Endodermal cell (in vitro differentiated cells): ENCODE results near the gene APPL1. TPM values are rescaled to one million over a fixed set of nuclear protein-coding genes. Genes with fewer than 3 reads are reported as not detected.
A peak's percentile ranks its signal among the peaks of the same experiment; 100 is the strongest.

Source experiments
- DNase-seq: peaks from one replicate; pipeline ENCODE4 v3.0.0-alpha.2; 2017
- H3K27ac ChIP-seq: 2 replicates; pipeline ENCODE4 v1.5.1; 2013; ENCODE audit warnings: mild to moderate bottlenecking, low read depth, low read length, moderate library complexity
- H3K27me3 ChIP-seq: 2 replicates; pipeline ENCODE4 v1.6.1; 2013; ENCODE audit warnings: mild to moderate bottlenecking, low read length, moderate library complexity; ENCODE audit not compliant: insufficient read depth, control insufficient read depth, poor library complexity, severe bottlenecking
- H3K36me3 ChIP-seq: 2 replicates; pipeline ENCODE4 v1.7.0; 2013; ENCODE audit warnings: mild to moderate bottlenecking, low read length, moderate library complexity; ENCODE audit not compliant: control insufficient read depth, insufficient read depth
- H3K4me1 ChIP-seq: one replicate; pipeline ENCODE4 v1.7.0; 2013; ENCODE audit warnings: low read length; ENCODE audit not compliant: control insufficient read depth, insufficient read depth
- H3K4me3 ChIP-seq: 2 replicates; pipeline ENCODE4 v1.5.1; 2013; ENCODE audit warnings: mild to moderate bottlenecking, low read length, moderate library complexity
- H3K9ac ChIP-seq: 2 replicates; pipeline ENCODE4 v1.6.1; 2013; ENCODE audit warnings: mild to moderate bottlenecking, low read length, moderate library complexity; ENCODE audit not compliant: poor library complexity, severe bottlenecking; ENCODE audit errors: extremely low read depth
- H3K9me3 ChIP-seq: 2 replicates; pipeline ENCODE4 v1.6.1; 2013; ENCODE audit warnings: mild to moderate bottlenecking, low read length, moderate library complexity; ENCODE audit not compliant: control insufficient read depth
- H3K27ac Mint-ChIP-seq: 2 replicates; pipeline ENCODE4 v1.8.0; 2020; ENCODE audit warnings: mixed read lengths
- H3K27me3 Mint-ChIP-seq: 2 replicates; pipeline ENCODE4 v1.8.0; 2021; ENCODE audit warnings: mild to moderate bottlenecking, mixed read lengths; ENCODE audit not compliant: insufficient read depth
- H3K36me3 Mint-ChIP-seq: 2 replicates; pipeline ENCODE4 v1.8.0; 2020; ENCODE audit warnings: low read depth, mixed read lengths
- H3K4me1 Mint-ChIP-seq: 2 replicates; pipeline ENCODE4 v1.8.0; 2020; ENCODE audit warnings: mixed read lengths
- H3K4me3 Mint-ChIP-seq: 2 replicates; pipeline ENCODE4 v1.8.0; 2020; ENCODE audit warnings: mild to moderate bottlenecking, moderate library complexity, mixed read lengths
- H3K9me3 Mint-ChIP-seq: 2 replicates; pipeline ENCODE4 v1.8.0; 2020; ENCODE audit warnings: mild to moderate bottlenecking, mixed read lengths
- WGBS, 2 experiments: methylation state at CpG; one replicate each; pipeline versions ENCODE4 v1.1.5 to v1.1.7; 2013; ENCODE audit warnings: missing lambda C conversion rate in 2 of 2, mixed read lengths in 1 of 2; ENCODE audit not compliant: insufficient coverage in 1 of 2, insufficient read length in 1 of 2; 5-methylcytosine and 5-hydroxymethylcytosine counted together
- long read RNA-seq, 4 experiments: library from polyadenylated mRNA in 2 of 4; library from RNA in 1 of 4; library from capped mRNA in 1 of 4; stranded (forward) in 3 of 4; unstranded in 1 of 4; transcript quantifications; one replicate each; pipeline ENCODE4 v2.0.0, GENCODE V29; 2020 to 2021; ENCODE audit warnings: inconsistent platforms in 1 of 4
- polyA plus RNA-seq, 2 experiments: library from polyadenylated mRNA; stranded (reverse); fragments of 50-300 nt; gene quantifications; one replicate each; pipeline ENCODE4 v1.2.3, GENCODE V29; 2013
- total RNA-seq, 2 donors: library from RNA; stranded (reverse); fragmentation: NEBNext Ultra II Directional in 1 of 2; extraction: Animal tissue kit (Norgen Biotek cat#: 25700) in 1 of 2; gene quantifications; 2 replicates in 1 of 2; 3 replicates in 1 of 2; pipeline ENCODE4 v1.2.1, GENCODE V29; 2021
- TF ChIP-seq, protein P1 (sequence below): fragments of 200-600 bp; sonication (generic); conservative IDR thresholded peaks from 2 replicates; pipeline ENCODE4 v1.5.0; 2021; ENCODE audit warnings: antibody characterized with exemption, mild to moderate bottlenecking

The APPL1 gene, protein sequence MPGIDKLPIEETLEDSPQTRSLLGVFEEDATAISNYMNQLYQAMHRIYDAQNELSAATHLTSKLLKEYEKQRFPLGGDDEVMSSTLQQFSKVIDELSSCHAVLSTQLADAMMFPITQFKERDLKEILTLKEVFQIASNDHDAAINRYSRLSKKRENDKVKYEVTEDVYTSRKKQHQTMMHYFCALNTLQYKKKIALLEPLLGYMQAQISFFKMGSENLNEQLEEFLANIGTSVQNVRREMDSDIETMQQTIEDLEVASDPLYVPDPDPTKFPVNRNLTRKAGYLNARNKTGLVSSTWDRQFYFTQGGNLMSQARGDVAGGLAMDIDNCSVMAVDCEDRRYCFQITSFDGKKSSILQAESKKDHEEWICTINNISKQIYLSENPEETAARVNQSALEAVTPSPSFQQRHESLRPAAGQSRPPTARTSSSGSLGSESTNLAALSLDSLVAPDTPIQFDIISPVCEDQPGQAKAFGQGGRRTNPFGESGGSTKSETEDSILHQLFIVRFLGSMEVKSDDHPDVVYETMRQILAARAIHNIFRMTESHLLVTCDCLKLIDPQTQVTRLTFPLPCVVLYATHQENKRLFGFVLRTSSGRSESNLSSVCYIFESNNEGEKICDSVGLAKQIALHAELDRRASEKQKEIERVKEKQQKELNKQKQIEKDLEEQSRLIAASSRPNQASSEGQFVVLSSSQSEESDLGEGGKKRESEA
- 10 to 100 TPM; 46.9 to 61.1 TPM for total RNA-seq
- polyA plus RNA-seq (2013, experiment 1 of 2), result 20.8 TPM
- polyA plus RNA-seq (2013, experiment 2 of 2), result 23.9 TPM
- long read RNA-seq, experiment 1, full-length matches to known transcripts, result 3 of 23 reads
- long read RNA-seq, experiment 1, partial matches to known transcripts, result 5 of 23 reads
- long read RNA-seq, experiment 1, other reads (novel, unspliced or antisense), result 15 of 23 reads
- long read RNA-seq, experiment 2, full-length matches to known transcripts, result 76 of 111 reads
- long read RNA-seq, experiment 2, partial matches to known transcripts, result 9 of 111 reads
- long read RNA-seq, experiment 2, other reads (novel, unspliced or antisense), result 26 of 111 reads
- long read RNA-seq, experiment 3, full-length matches to known transcripts, result 49 of 78 reads
- long read RNA-seq, experiment 3, partial matches to known transcripts, result 13 of 78 reads
- long read RNA-seq, experiment 3, other reads (novel, unspliced or antisense), result 16 of 78 reads
- long read RNA-seq, experiment 4, partial matches to known transcripts, result 3 of 6 reads
- long read RNA-seq, experiment 4, other reads (novel, unspliced or antisense), result 3 of 6 reads

DNA sequence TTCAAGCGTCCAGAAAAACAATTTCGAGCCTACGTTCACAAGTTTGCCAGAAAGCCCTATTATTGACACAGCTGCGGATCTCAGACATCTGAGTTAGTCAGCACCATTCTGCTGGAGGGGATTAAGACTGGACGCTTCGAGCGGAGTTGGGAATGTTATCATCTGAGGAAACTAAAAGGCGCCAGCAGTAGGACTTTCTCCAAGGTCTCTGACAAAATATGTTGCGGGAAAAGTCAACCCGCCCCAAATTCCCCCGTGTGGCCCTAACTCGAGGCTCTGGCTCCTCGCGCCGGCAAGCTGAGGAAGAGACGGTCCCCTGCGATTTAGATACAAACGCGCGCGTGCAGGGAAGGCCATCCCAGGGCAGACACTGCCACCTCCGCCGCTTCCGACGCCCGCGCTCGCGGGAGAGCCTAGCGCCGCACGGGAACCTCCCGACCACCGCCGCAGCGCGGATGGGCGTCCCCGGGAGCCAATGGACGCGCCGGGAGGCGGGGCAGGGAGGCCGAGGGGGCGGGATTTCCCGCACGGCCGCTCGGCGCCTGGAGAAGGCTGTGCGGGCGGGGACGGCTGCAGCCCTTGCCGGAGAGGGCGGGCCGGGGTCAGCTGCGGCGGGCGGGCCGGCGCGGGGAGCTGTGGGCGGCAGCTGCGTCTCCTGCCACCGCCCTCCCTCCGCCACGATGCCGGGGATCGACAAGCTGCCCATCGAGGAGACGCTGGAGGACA lies at the start of gene APPL1:
TSS of gene APPL1 (plus strand) at position 526 of the 726 bp plus-strand sequence. CDS start at position 681, 155 bp downstream.
- Histone ChIP-seq H3K9ac (peak within 1 kb of the TSS; percentile 59), H3K36me3 (peaks cover 6% of the 10 kb centered on the region), H3K4me3 (peak within 1 kb of the TSS; percentile 83), H3K4me1 (peaks cover 3% of the 10 kb centered on the region), H3K27me3 (no peaks in the 10 kb centered on the region), H3K27ac (peak within 1 kb of the TSS; percentile 69), H3K9me3 (no peaks in the 10 kb centered on the region)
- TF ChIP-seq, protein P1, sequence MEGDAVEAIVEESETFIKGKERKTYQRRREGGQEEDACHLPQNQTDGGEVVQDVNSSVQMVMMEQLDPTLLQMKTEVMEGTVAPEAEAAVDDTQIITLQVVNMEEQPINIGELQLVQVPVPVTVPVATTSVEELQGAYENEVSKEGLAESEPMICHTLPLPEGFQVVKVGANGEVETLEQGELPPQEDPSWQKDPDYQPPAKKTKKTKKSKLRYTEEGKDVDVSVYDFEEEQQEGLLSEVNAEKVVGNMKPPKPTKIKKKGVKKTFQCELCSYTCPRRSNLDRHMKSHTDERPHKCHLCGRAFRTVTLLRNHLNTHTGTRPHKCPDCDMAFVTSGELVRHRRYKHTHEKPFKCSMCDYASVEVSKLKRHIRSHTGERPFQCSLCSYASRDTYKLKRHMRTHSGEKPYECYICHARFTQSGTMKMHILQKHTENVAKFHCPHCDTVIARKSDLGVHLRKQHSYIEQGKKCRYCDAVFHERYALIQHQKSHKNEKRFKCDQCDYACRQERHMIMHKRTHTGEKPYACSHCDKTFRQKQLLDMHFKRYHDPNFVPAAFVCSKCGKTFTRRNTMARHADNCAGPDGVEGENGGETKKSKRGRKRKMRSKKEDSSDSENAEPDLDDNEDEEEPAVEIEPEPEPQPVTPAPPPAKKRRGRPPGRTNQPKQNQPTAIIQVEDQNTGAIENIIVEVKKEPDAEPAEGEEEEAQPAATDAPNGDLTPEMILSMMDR, result no peak
- DNase-seq, result peak; percentile 98
- Mint-ChIP-seq H3K27me3 (no peaks in the 10 kb centered on the region), H3K4me3 (peak within 1 kb of the TSS; percentile 88), H3K4me1 (peaks cover 18% of the 10 kb centered on the region), H3K36me3 (peaks cover 3% of the 10 kb centered on the region), H3K27ac (peak within 1 kb of the TSS; percentile 97), H3K9me3 (no peaks in the 10 kb centered on the region)
- WGBS, 2 experiments, result 1 to 11% methylated on average over 14 to 71 of the region's 71 CpGs

DNA sequence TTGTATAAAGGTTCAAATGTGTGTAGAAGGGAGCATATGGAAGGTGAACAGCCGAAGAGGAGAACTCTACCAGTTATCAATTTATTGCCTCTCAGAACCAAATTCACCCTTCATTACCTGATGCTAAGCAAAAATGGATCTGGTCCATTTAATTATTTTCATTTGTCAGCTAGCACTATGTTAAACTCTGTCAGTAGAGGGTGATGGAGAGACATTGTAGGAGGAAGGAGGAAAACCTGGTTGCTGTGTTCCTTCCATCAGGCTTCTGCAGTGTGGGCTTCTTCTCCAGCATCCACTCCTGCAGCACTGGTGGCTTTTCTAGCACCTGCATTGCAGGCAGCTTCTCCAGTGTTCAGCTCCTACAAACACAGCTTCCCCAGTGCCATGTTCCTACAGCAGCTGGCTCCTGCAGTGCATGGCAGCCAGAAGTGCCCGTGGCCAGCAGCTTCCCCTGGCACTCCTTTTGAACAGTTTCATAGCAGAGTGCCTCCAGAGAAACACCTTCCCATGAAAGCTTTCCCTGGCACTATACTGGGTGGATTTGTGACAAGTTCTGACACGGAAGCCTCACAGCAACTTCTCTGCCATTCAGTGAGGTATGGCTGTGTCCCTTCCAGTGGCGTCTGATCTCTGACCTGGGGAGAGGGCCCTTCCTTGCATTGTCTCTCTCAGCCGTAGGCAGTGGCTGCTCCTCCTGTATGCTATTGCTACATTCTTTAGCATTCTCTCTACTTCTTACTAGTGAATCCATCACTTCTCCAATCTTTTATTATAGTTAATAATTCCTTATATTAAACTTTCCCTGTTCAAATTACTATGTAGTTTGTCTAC lies 47.7 kb upstream of the APPL1 start:
- no peaks in the 10 kb centered on the region for H3K9me3 ChIP-seq
- DNase-seq, result no peak
- WGBS, 2 experiments, result 73 to 75% methylated on average over 3 to 5 of the region's 5 CpGs

More for the DNA sequence above, 47.7 kb upstream of the APPL1 start:
- peaks cover 8% of the 10 kb centered on the region for H3K27me3 ChIP-seq
- no peak overlapping the region for H3K4me3 ChIP-seq
- TF ChIP-seq, protein P1, result peak; percentile 77
- H3K4me3 Mint-ChIP-seq, result no peak overlapping the region
- H3K27ac Mint-ChIP-seq, result no peak overlapping the region
- H3K9me3 Mint-ChIP-seq, result no peaks in the 10 kb centered on the region
- no peak overlapping the region for H3K27ac ChIP-seq
- H3K27me3 Mint-ChIP-seq, result no peaks in the 10 kb centered on the region
- H3K36me3 ChIP-seq, result no peaks in the 10 kb centered on the region
- no peaks in the 10 kb centered on the region for H3K36me3 Mint-ChIP-seq
- no peak overlapping the region for H3K9ac ChIP-seq
- peaks cover 8% of the 10 kb centered on the region for H3K4me1 Mint-ChIP-seq
- no peaks in the 10 kb centered on the region for H3K4me1 ChIP-seq
